Left lobe of liver (tissue), 2 donors: ENCODE data around the gene SIDT2. TPM values are rescaled to one million over a fixed set of nuclear protein-coding genes. Genes with fewer than 3 reads are reported as not detected.

Experiments
- ATAC-seq: fragments of 200-7000 bp; cut with Tn5 transposase; one replicate; pipeline ENCODE4 v1.9.1; 2020; ENCODE audit warnings: mild to moderate bottlenecking, moderate library complexity
- DNase-seq: peaks from one replicate; pipeline ENCODE4 v3.0.0-alpha.2; 2020; ENCODE audit warnings: low spot score
- total RNA-seq: library from RNA; stranded (reverse); gene quantifications from one replicate; pipeline ENCODE4 v1.2.1, GENCODE V29; 2021
- donor health status: DM: no; HTN: no; CAD: no; lungs with moderate emphysema.
- donor health status: DM: no; HTN: yes; CAD: no.

The SIDT2 gene
- total RNA-seq, 1 donor from 2014 or later: 56.6 TPM

- ATAC-seq (no peak), DNase-seq (no peak)
Measured at GRCh38 chr11:117238221-117238620, 59.7 kb downstream of the SIDT2 start.

DNA sequence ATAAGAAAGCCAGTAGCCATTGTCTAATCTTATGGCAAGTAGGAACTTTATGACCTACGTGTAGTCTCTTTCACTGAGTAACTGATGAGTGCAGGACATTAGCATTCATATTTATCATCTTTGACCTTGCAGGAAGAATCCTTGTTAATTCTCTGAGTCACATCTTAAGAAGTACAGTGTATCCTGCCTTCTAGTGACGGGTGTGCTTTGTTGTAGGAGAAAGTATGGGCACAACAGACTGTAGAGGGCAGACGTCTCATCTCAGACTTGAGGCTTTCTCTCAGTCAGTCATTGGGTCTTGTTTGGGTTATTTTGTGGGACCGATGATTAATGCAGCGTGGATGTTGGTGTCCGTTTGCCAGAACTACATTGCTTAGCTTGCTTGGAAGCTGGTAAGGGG lies 60.8 kb downstream of the SIDT2 start:
- no peak for ATAC-seq
- no peak for DNase-seq

Other genes starting within 250 kb of the SIDT2 start
- 27.1 TPM for gene SIK3, start 80.3 kb upstream of the SIDT2 start, total RNA-seq
- 23.5 TPM for gene PAFAH1B2, start 34.5 kb upstream of the SIDT2 start, total RNA-seq
- gene TAGLN, start 20.6 kb downstream of the SIDT2 start, total RNA-seq: 67.3 TPM
- gene PCSK7, start 53.3 kb downstream of the SIDT2 start, total RNA-seq: 26.5 TPM
- gene RNF214, start 53.9 kb downstream of the SIDT2 start, total RNA-seq: 10.7 TPM
- 1.5 TPM for gene BACE1-AS, start 112.6 kb downstream of the SIDT2 start, total RNA-seq
- gene BACE1, start 137.5 kb downstream of the SIDT2 start, total RNA-seq: 38.7 TPM
- 11.7 TPM for gene CEP164, start 149.1 kb downstream of the SIDT2 start, total RNA-seq